CD4-positive, alpha-beta T cell (primary cell): ENCODE results near the gene GRM8. TPM values are rescaled to one million over a fixed set of nuclear protein-coding genes. Genes with fewer than 3 reads are reported as not detected.

Source experiments
- ATAC-seq: fragments of 200-7000 bp; cut with Tn5 transposase; one replicate; pipeline ENCODE4 v1.10.0; 2022; ENCODE audit warnings: mild to moderate bottlenecking; ENCODE audit not compliant: poor library complexity
- CTCF ChIA-PET: fragments of 350-600 bp; sonication (Branson Sonifier 250); formaldehyde crosslinking; loops from one replicate; lab custom pipeline; 2021; ENCODE audit warnings: antibody characterized with exemption, inconsistent platforms; lab: Charles Lee
- POLR2A ChIA-PET: fragments of 350-600 bp; sonication (Branson Sonifier 250); formaldehyde crosslinking; loops from one replicate; lab custom pipeline; 2021; ENCODE audit warnings: antibody characterized with exemption, inconsistent platforms; lab: Charles Lee
- DNase-seq, 14 experiments: peaks; one replicate each; pipeline ENCODE4 v3.0.0-alpha.2; 2013 to 2020; ENCODE audit warnings: mixed read lengths in 2 of 14
- H3K27ac ChIP-seq, 2 donors: one replicate each; pipeline versions ENCODE4 v1.5.1 to v1.7.0; 2013; ENCODE audit warnings: low read length in 2 of 2, low read depth in 1 of 2, mild to moderate bottlenecking in 1 of 2
- H3K27me3 ChIP-seq, 2 experiments: 1 replicate in 1 of 2; 2 replicates in 1 of 2; pipeline versions ENCODE4 v1.6.1 to v1.7.0; 2013; ENCODE audit warnings: low read length in 2 of 2, control low read depth in 1 of 2, mild to moderate bottlenecking in 1 of 2, moderate library complexity in 1 of 2; ENCODE audit not compliant: insufficient read depth in 2 of 2, control insufficient read depth in 1 of 2
- H3K36me3 ChIP-seq: one replicate; pipeline ENCODE4 v1.6.1; 2013; ENCODE audit warnings: low read length, control low read depth; ENCODE audit not compliant: insufficient read depth
- H3K4me1 ChIP-seq: one replicate; pipeline ENCODE4 v1.6.1; 2013; ENCODE audit warnings: low read length, control low read depth; ENCODE audit not compliant: insufficient read depth
- H3K4me3 ChIP-seq: one replicate; pipeline ENCODE4 v1.5.1; 2013; ENCODE audit warnings: mild to moderate bottlenecking, low read length, moderate library complexity
- H3K9me3 ChIP-seq, 2 experiments: 1 replicate in 1 of 2; 2 replicates in 1 of 2; pipeline versions ENCODE4 v1.6.1 to v1.7.0; 2013; ENCODE audit warnings: low read length in 2 of 2, mild to moderate bottlenecking in 2 of 2, control low read depth in 1 of 2, moderate library complexity in 1 of 2; ENCODE audit not compliant: control insufficient read depth in 1 of 2, insufficient read depth in 1 of 2
- H3K27ac Mint-ChIP-seq: one replicate; pipeline ENCODE4 v1.8.0; 2020; ENCODE audit warnings: mixed read lengths
- H3K27me3 Mint-ChIP-seq: one replicate; pipeline ENCODE4 v1.8.0; 2021; ENCODE audit warnings: mixed read lengths
- H3K36me3 Mint-ChIP-seq: one replicate; pipeline ENCODE4 v1.8.0; 2021; ENCODE audit warnings: low read depth, mixed read lengths
- H3K4me1 Mint-ChIP-seq: one replicate; pipeline ENCODE4 v1.8.0; 2021; ENCODE audit warnings: low read depth, mixed read lengths
- H3K4me3 Mint-ChIP-seq: one replicate; pipeline ENCODE4 v1.8.0; 2020; ENCODE audit warnings: mild to moderate bottlenecking, mixed read lengths
- H3K9me3 Mint-ChIP-seq: one replicate; pipeline ENCODE4 v1.8.0; 2020; ENCODE audit warnings: mixed read lengths
- CTCF ChIP-seq: fragments of 200-600 bp; IDR thresholded peaks from one replicate; pipeline ENCODE4 v1.8.0; 2022; ENCODE audit warnings: antibody characterized with exemption, mild to moderate bottlenecking
- intact Hi-C, 2 experiments: fragments of 100-400 bp; cut with DNase I in 1 of 2; cut with micrococcal nuclease in 1 of 2; formaldehyde crosslinking; loops; one replicate each; pipeline versions ENCODE4 v1.15.1 to v1.9.0; 2023 to 2025; cut with DNase I, micrococcal nuclease
- total RNA-seq, 174 experiments: library from RNA in 2 of 174; stranded (reverse) in 2 of 174; gene quantifications; one replicate each; pipeline ENCODE4 v1.2.3 and lab custom pipeline; 2021 to 2026

The GRM8 gene
- total RNA-seq, 2 experiments from 2014 or later, result not detected

GRCh38 chr7:127059475-127059874, 193.3 kb downstream of the GRM8 start:
- no peaks in the 10 kb centered on the region for H3K4me1 Mint-ChIP-seq
- no peaks in the 10 kb centered on the region for H3K4me1 ChIP-seq
- CTCF ChIA-PET, result no interaction called here
- DNase-seq (no peak), ATAC-seq (no peak)
- no peak overlapping the region for H3K27ac ChIP-seq
- H3K27ac Mint-ChIP-seq, result no peak overlapping the region
- intact Hi-C loops, result no loop called here
- H3K27me3 Mint-ChIP-seq, result peaks cover 15% of the 10 kb centered on the region
- TF ChIP-seq CTCF, result no peak
- no peaks in the 10 kb centered on the region for H3K36me3 Mint-ChIP-seq
- H3K27me3 ChIP-seq, result no peaks in the 10 kb centered on the region
- H3K4me3 Mint-ChIP-seq, result no peak overlapping the region
- H3K9me3 ChIP-seq, result peaks cover 0 to 5% of the 10 kb centered on the region in 2 experiments
- H3K4me3 ChIP-seq, result no peak overlapping the region
- H3K36me3 ChIP-seq, result no peaks in the 10 kb centered on the region
- peaks cover 9% of the 10 kb centered on the region for H3K9me3 Mint-ChIP-seq
- POLR2A ChIA-PET, result no interaction called here

- no peaks in the 10 kb centered on the region for H3K36me3 ChIP-seq
- CTCF ChIA-PET, result no interaction called here
- H3K4me3 Mint-ChIP-seq, result no peak overlapping the region
- no peak overlapping the region for H3K27ac ChIP-seq
- no peak for DNase-seq
- POLR2A ChIA-PET, result no interaction called here
- ATAC-seq, result no peak
- H3K4me1 Mint-ChIP-seq, result no peaks in the 10 kb centered on the region
- H3K27me3 Mint-ChIP-seq, result peaks cover 11% of the 10 kb centered on the region
- H3K9me3 Mint-ChIP-seq, result no peaks in the 10 kb centered on the region
- no peak overlapping the region for H3K4me3 ChIP-seq
- H3K27me3 ChIP-seq, result no peaks in the 10 kb centered on the region
- H3K9me3 ChIP-seq, result peaks cover 0 to under 1% of the 10 kb centered on the region in 2 experiments
- no peak overlapping the region for H3K27ac Mint-ChIP-seq
- intact Hi-C loops, result no loop called here
- no peaks in the 10 kb centered on the region for H3K36me3 Mint-ChIP-seq
- H3K4me1 ChIP-seq, result no peaks in the 10 kb centered on the region
- TF ChIP-seq CTCF, result no peak
These were observed 194.8 kb downstream of the GRM8 start for GRCh38 chr7:127057918-127058317.

- no peak for TF ChIP-seq CTCF
- Histone ChIP-seq H3K4me1 (no peaks in the 10 kb centered on the region), H3K36me3 (no peaks in the 10 kb centered on the region), H3K4me3 (no peak overlapping the region), H3K27ac (no peak overlapping the region), H3K9me3 (no peaks in the 10 kb centered on the region), H3K27me3 (no peaks in the 10 kb centered on the region)
- Mint-ChIP-seq H3K4me3 (no peak overlapping the region), H3K4me1 (no peaks in the 10 kb centered on the region), H3K36me3 (no peaks in the 10 kb centered on the region), H3K9me3 (no peaks in the 10 kb centered on the region), H3K27me3 (peaks cover 2% of the 10 kb centered on the region), H3K27ac (no peak overlapping the region)
- intact Hi-C loops, result no loop called here
- ChIA-PET CTCF (interaction anchor here (0.7 kb wide), 1 partner anchor 10 kb away, joined by 3 read pairs; no protein-coding TSS in a partner anchor), POLR2A (no interaction called here)
- DNase-seq, result no peak
- ATAC-seq, result no peak
These were observed 196.5 kb downstream of the GRM8 start for GRCh38 chr7:127056202-127056601.
